H7 (cell line): ENCODE results near the gene OTUD1. TPM values are rescaled to one million over a fixed set of nuclear protein-coding genes. Genes with fewer than 3 reads are reported as not detected.

ENCODE experiments used
- DNase-seq: peaks from one replicate; pipeline ENCODE4 v3.0.0; 2012
- H3K27me3 ChIP-seq: 2 replicates; pipeline ENCODE4 v1.6.0; 2011; ENCODE audit warnings: mild to moderate bottlenecking, low read length; ENCODE audit not compliant: control insufficient read depth, insufficient read depth
- H3K36me3 ChIP-seq: replicated peaks from 2 replicates; pipeline ENCODE4 v1.5.1; 2011; ENCODE audit warnings: low read length; ENCODE audit not compliant: control insufficient read depth, insufficient read depth
- H3K4me3 ChIP-seq: 2 replicates; pipeline ENCODE4 v1.5.1; 2011; ENCODE audit warnings: low read depth, mild to moderate bottlenecking, control low read depth, low read length, moderate library complexity; ENCODE audit not compliant: insufficient read depth
- total RNA-seq: library from RNA; depleted of rRNA; stranded (reverse); fragments of >200 nt; shearing (Covaris generic); gene quantifications from 2 replicates; pipeline ENCODE4 v1.2.3, GENCODE V29; 2014

Gene OTUD1
- total RNA-seq, 1 experiment from 2014 or later, result 3.1 TPM

GRCh38 chr10:23412223-23412622 lies 26.7 kb upstream of the OTUD1 start:
- Histone ChIP-seq H3K36me3 (no peaks in the 10 kb centered on the region), H3K4me3 (no peak overlapping the region)
- DNase-seq, result no peak

GRCh38 chr10:23413629-23414089 lies 25.2 kb upstream of the OTUD1 start:
- Histone ChIP-seq H3K36me3 (no peaks in the 10 kb centered on the region), H3K4me3 (no peak overlapping the region)
- DNase-seq, result no peak

More at GRCh38 chr10:23412223-23412622, 26.7 kb upstream of the OTUD1 start:
- H3K27me3 ChIP-seq, result no peaks in the 10 kb centered on the region

GRCh38 chr10:23414658-23415057 lies 24.2 kb upstream of the OTUD1 start:
- Histone ChIP-seq H3K4me3 (no peak overlapping the region), H3K36me3 (no peaks in the 10 kb centered on the region), H3K27me3 (no peaks in the 10 kb centered on the region)
- no peak for DNase-seq

More at GRCh38 chr10:23413629-23414089, 25.2 kb upstream of the OTUD1 start:
- no peaks in the 10 kb centered on the region for H3K27me3 ChIP-seq

- Histone ChIP-seq H3K36me3 (no peaks in the 10 kb centered on the region), H3K27me3 (no peaks in the 10 kb centered on the region), H3K4me3 (no peak overlapping the region)
- DNase-seq, result no peak
These were observed 21.6 kb upstream of the OTUD1 start for GRCh38 chr10:23417254-23417653.

- DNase-seq, result no peak
- H3K4me3 ChIP-seq, result no peak overlapping the region
- H3K36me3 ChIP-seq, result no peaks in the 10 kb centered on the region
- no peaks in the 10 kb centered on the region for H3K27me3 ChIP-seq
These were observed 20.7 kb upstream of the OTUD1 start for GRCh38 chr10:23418051-23418681.

- no peaks in the 10 kb centered on the region for H3K36me3 ChIP-seq
- DNase-seq, result no peak
- no peak overlapping the region for H3K4me3 ChIP-seq
- no peaks in the 10 kb centered on the region for H3K27me3 ChIP-seq
These were observed 19.7 kb upstream of the OTUD1 start for GRCh38 chr10:23419201-23419600.

GRCh38 chr10:23419655-23420329 lies 19.1 kb upstream of the OTUD1 start:
- H3K36me3 ChIP-seq, result no peaks in the 10 kb centered on the region
- no peaks in the 10 kb centered on the region for H3K27me3 ChIP-seq
- no peak for DNase-seq
- no peak overlapping the region for H3K4me3 ChIP-seq

GRCh38 chr10:23421397-23421796 lies 17.5 kb upstream of the OTUD1 start:
- DNase-seq, result no peak

GRCh38 chr10:23422003-23422411 lies 16.9 kb upstream of the OTUD1 start:
- no peak for DNase-seq
- no peaks in the 10 kb centered on the region for H3K27me3 ChIP-seq
- no peaks in the 10 kb centered on the region for H3K36me3 ChIP-seq
- H3K4me3 ChIP-seq, result no peak overlapping the region

More at GRCh38 chr10:23421397-23421796, 17.5 kb upstream of the OTUD1 start:
- Histone ChIP-seq H3K4me3 (no peak overlapping the region), H3K27me3 (no peaks in the 10 kb centered on the region), H3K36me3 (no peaks in the 10 kb centered on the region)

- Histone ChIP-seq H3K4me3 (no peak overlapping the region), H3K27me3 (no peaks in the 10 kb centered on the region), H3K36me3 (no peaks in the 10 kb centered on the region)
- no peak for DNase-seq
These were observed 6.7 kb upstream of the OTUD1 start for GRCh38 chr10:23432166-23432565.

- Histone ChIP-seq H3K4me3 (no peak overlapping the region), H3K27me3 (no peaks in the 10 kb centered on the region), H3K36me3 (no peaks in the 10 kb centered on the region)
- no peak for DNase-seq
These were observed 6.2 kb upstream of the OTUD1 start for GRCh38 chr10:23432639-23433038.

- Histone ChIP-seq H3K27me3 (no peaks in the 10 kb centered on the region), H3K36me3 (no peaks in the 10 kb centered on the region), H3K4me3 (no peak overlapping the region)
- no peak for DNase-seq
These were observed 5.2 kb upstream of the OTUD1 start for GRCh38 chr10:23433701-23434100.

- no peak for DNase-seq
- Histone ChIP-seq H3K27me3 (peaks cover 5% of the 10 kb centered on the region), H3K36me3 (no peaks in the 10 kb centered on the region), H3K4me3 (no peak overlapping the region)
These were observed 3.5 kb upstream of the OTUD1 start for GRCh38 chr10:23435378-23435777.

- Histone ChIP-seq H3K36me3 (no peaks in the 10 kb centered on the region), H3K27me3 (peaks cover 9% of the 10 kb centered on the region), H3K4me3 (no peak overlapping the region)
- no peak for DNase-seq
These were observed 1.9 kb upstream of the OTUD1 start for GRCh38 chr10:23436983-23437382.

GRCh38 chr10:23437963-23438546 lies 820 bp upstream of the OTUD1 start:
- peak overlapping the region; percentile 74 for H3K4me3 ChIP-seq
- peaks cover 9% of the 10 kb centered on the region for H3K27me3 ChIP-seq
- no peaks in the 10 kb centered on the region for H3K36me3 ChIP-seq
- DNase-seq, result no peak
